Keratinocyte (primary cell): ENCODE results near the gene DCHS2. TPM values are rescaled to one million over a fixed set of nuclear protein-coding genes. Genes with fewer than 3 reads are reported as not detected.

Experiments used
- DNase-seq: peaks from one replicate; pipeline ENCODE4 v3.0.0-alpha.2; 2011; ENCODE audit warnings: low read depth, missing footprints, low spot score
- FAIRE-seq: peaks from 2 replicates; lab custom pipeline; 2011; peaks lifted over from hg19 to GRCh38; lab: Jason Lieb, UNC
- H2AFZ ChIP-seq: 2 replicates; pipeline ENCODE4 v1.6.0; 2012; ENCODE audit warnings: low read length, control low read depth, inconsistent platforms; ENCODE audit not compliant: control insufficient read depth
- H3K27ac ChIP-seq: 2 replicates; pipeline ENCODE4 v1.5.1; 2011; ENCODE audit warnings: low read length; ENCODE audit not compliant: control insufficient read depth, insufficient read depth
- H3K27me3 ChIP-seq: 3 replicates; pipeline ENCODE4 v1.6.0; 2011; ENCODE audit warnings: low read length; ENCODE audit not compliant: control insufficient read depth, insufficient read depth; ENCODE audit errors: extremely low read depth
- H3K36me3 ChIP-seq, 2 experiments: 2 replicates in 1 of 2; 3 replicates in 1 of 2; pipeline ENCODE4 v1.5.1; 2011; ENCODE audit warnings: low read length in 2 of 2, mild to moderate bottlenecking in 1 of 2; ENCODE audit not compliant: control insufficient read depth in 2 of 2, insufficient read depth in 2 of 2; ENCODE audit errors: extremely low read depth in 1 of 2
- H3K4me1 ChIP-seq: 3 replicates; pipeline ENCODE4 v1.5.1; 2011; ENCODE audit warnings: low read length; ENCODE audit not compliant: control insufficient read depth, insufficient read depth; ENCODE audit errors: extremely low read depth
- H3K4me2 ChIP-seq: 3 replicates; pipeline ENCODE4 v1.6.0; 2011; ENCODE audit warnings: low read depth, low read length; ENCODE audit not compliant: control insufficient read depth, insufficient read depth; ENCODE audit errors: extremely low read depth
- H3K4me3 ChIP-seq, 3 experiments: fragments of 200-600 bp in 1 of 3; sonication (generic) in 1 of 3; 2 replicates in 2 of 3; 3 replicates in 1 of 3; pipeline ENCODE4 v1.5.1; 2011 to 2016; ENCODE audit warnings: low read length in 3 of 3, mild to moderate bottlenecking in 3 of 3, control low read depth in 2 of 3, inconsistent platforms in 1 of 3, low read depth in 1 of 3, mixed read lengths in 1 of 3, mixed run types in 1 of 3, moderate library complexity in 1 of 3; ENCODE audit not compliant: control insufficient read depth in 2 of 3, insufficient read depth in 2 of 3; ENCODE audit errors: extremely low read depth in 1 of 3
- H3K79me2 ChIP-seq: 2 replicates; pipeline ENCODE4 v1.6.0; 2012; ENCODE audit warnings: low read length; ENCODE audit not compliant: control insufficient read depth, insufficient read depth
- H3K9ac ChIP-seq: 3 replicates; pipeline ENCODE4 v1.6.0; 2011; ENCODE audit warnings: low read length; ENCODE audit not compliant: control insufficient read depth, insufficient read depth; ENCODE audit errors: extremely low read depth
- H3K9me1 ChIP-seq: 3 replicates; pipeline ENCODE4 v1.6.0; 2011; ENCODE audit warnings: low read length; ENCODE audit not compliant: control insufficient read depth, insufficient read depth; ENCODE audit errors: extremely low read depth
- H3K9me3 ChIP-seq: 2 replicates; pipeline ENCODE4 v1.5.1; 2012; ENCODE audit warnings: low read depth, low read length; ENCODE audit not compliant: control insufficient read depth
- H4K20me1 ChIP-seq: 3 replicates; pipeline ENCODE4 v1.6.0; 2011; ENCODE audit warnings: low read length; ENCODE audit not compliant: control insufficient read depth, insufficient read depth; ENCODE audit errors: extremely low read depth
- CTCF ChIP-seq, 3 experiments: IDR thresholded peaks in 1 of 3; conservative IDR thresholded peaks in 1 of 3; optimal IDR thresholded peaks in 1 of 3; 2 replicates in 2 of 3; 3 replicates in 1 of 3; pipeline versions ENCODE3 to v1.5.1; 2011; ENCODE audit warnings: low read length in 3 of 3, mild to moderate bottlenecking in 3 of 3, moderate library complexity in 2 of 3, control low read depth in 1 of 3, inconsistent platforms in 1 of 3; ENCODE audit not compliant: insufficient read depth in 2 of 3; ENCODE audit errors: extremely low read depth in 1 of 3
- EZH2 ChIP-seq: IDR thresholded peaks from one replicate; pipeline ENCODE4 v1.6.1; 2012; ENCODE audit warnings: inconsistent platforms, mild to moderate bottlenecking, low read length, moderate library complexity
- dilution Hi-C: fragments of 300-500 bp; cut with MboI; formaldehyde crosslinking; loops from one replicate; pipeline ENCODE4 v1.7.0; 2020; ENCODE audit warnings: low sequenced_read_pairs; ENCODE audit not compliant: extremely low pct_ligation_motif_present
- polyA plus RNA-seq, 5 experiments: library from polyadenylated mRNA; depleted of rRNA in 3 of 5; stranded (reverse) in 3 of 5; stranded (forward) in 1 of 5; unstranded in 1 of 5; fragments of >200 nt; gene quantifications; 1 replicate in 1 of 5; 2 replicates in 3 of 5; 3 replicates in 1 of 5; pipeline versions ENCODE4 v1.2.1 to v1.2.3, GENCODE V29; 2011 to 2012; ENCODE audit warnings: missing spikeins in 2 of 5, low read depth in 1 of 5, low replicate concordance in 1 of 5

DCHS2 gene
- polyA plus RNA-seq, 1 donor (not counting 4 experiments of a cell fraction or from before 2014, with no cell fraction given), result 0.01 TPM

- no peak for FAIRE-seq
- TF ChIP-seq EZH2 (no peak), CTCF (optimal IDR thresholded peaks at IDR 0.05 in 1 of 3, IDR thresholded peaks at IDR 0.05 in 1 of 3, conservative IDR thresholded peaks at IDR 0.05 in 1 of 3; ENCODE audit: extremely low read depth in 1 of 3, insufficient read depth in 2 of 3, low read length in 3 of 3) (no peak)
- no peak overlapping the region for H3K4me2 ChIP-seq
Observed at GRCh38 chr4:154361450-154361849, 130.1 kb downstream of the DCHS2 start.

DNA sequence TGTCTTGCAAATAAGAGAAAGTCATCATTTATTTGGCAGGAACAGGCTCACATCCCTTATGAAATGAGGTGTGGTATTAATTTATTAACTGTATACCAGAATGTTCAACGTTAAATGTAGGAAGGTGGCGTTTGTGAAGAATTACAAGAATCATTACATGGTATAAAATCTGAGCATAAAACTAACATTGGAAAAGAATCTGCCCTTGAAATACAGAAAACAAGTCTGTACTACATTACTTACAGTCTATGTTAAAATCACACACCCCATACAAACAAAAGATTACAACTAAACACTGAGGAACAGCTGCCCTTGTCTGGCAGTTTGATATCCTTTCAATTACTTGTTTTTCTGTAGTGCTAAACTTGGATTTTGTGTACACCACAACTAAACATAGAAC, 131.1 kb downstream of the DCHS2 start:
- Histone ChIP-seq H3K4me3 (no peak overlapping the region), H3K9ac (no peak overlapping the region), H3K27ac (no peak overlapping the region), H2AFZ (no peak overlapping the region), H3K79me2 (no peaks in the 10 kb centered on the region), H3K36me3 (no peaks in the 10 kb centered on the region), H3K9me1 (no peaks in the 10 kb centered on the region), H3K4me1 (no peaks in the 10 kb centered on the region), H3K9me3 (no peaks in the 10 kb centered on the region), H3K27me3 (no peaks in the 10 kb centered on the region), H3K4me2 (no peak overlapping the region), H4K20me1 (no peaks in the 10 kb centered on the region)
- dilution Hi-C loops, result no loop called here
- DNase-seq, result no peak
- no peak for FAIRE-seq
- TF ChIP-seq CTCF (optimal IDR thresholded peaks at IDR 0.05 in 1 of 3, IDR thresholded peaks at IDR 0.05 in 1 of 3, conservative IDR thresholded peaks at IDR 0.05 in 1 of 3; ENCODE audit: extremely low read depth in 1 of 3, insufficient read depth in 2 of 3, low read length in 3 of 3) (no peak), EZH2 (no peak)

More at GRCh38 chr4:154361450-154361849, 130.1 kb downstream of the DCHS2 start:
- no peaks in the 10 kb centered on the region for H3K4me1 ChIP-seq
- no peaks in the 10 kb centered on the region for H3K79me2 ChIP-seq
- H3K9me1 ChIP-seq, result no peaks in the 10 kb centered on the region
- no peak overlapping the region for H3K27ac ChIP-seq
- no peaks in the 10 kb centered on the region for H3K36me3 ChIP-seq
- no peaks in the 10 kb centered on the region for H3K9me3 ChIP-seq
- no peak for DNase-seq
- no peak overlapping the region for H3K9ac ChIP-seq
- dilution Hi-C loops, result no loop called here
- H3K4me3 ChIP-seq, result no peak overlapping the region
- H3K27me3 ChIP-seq, result no peaks in the 10 kb centered on the region
- no peaks in the 10 kb centered on the region for H4K20me1 ChIP-seq
- H2AFZ ChIP-seq, result no peak overlapping the region
